NCI-H2081 (cell line): Measurements from ENCODE around the gene HECW1.
A peak's percentile ranks its signal among the peaks of the same experiment; 100 is the strongest.

Source experiments
- DNase-seq, 2 experiments: peaks; one replicate each; lab custom pipeline; 2025; lab: John Stamatoyannopoulos, UW

Gene HECW1

DNA sequence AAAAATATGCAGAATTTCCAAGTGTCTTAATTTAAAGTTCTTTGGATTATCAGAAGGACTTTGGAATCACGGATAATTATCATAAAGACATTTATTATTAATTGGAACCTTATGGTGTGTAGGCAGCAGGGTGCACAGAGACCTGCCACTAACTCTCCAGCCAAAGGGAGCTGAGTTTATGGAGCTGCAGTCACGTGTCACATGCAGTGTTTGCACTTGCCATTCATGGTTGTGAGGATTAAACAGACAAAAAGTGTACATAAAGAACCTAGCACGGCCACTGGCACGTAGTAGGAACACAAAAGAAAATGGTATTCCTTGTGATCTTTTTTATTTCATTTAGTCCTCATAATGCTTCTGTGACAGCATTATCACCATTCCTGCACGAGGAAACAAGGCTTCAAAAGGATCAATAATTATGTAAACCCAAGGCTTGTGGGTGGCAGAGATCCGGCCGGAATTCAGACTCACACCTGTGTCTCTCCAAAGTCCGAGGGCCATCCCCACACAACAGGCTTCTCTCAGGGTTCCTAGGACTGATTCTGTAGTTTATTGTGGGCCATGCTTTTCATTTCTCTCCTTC, 326.5 kb downstream of the HECW1 start:
- no peak for DNase-seq

DNA sequence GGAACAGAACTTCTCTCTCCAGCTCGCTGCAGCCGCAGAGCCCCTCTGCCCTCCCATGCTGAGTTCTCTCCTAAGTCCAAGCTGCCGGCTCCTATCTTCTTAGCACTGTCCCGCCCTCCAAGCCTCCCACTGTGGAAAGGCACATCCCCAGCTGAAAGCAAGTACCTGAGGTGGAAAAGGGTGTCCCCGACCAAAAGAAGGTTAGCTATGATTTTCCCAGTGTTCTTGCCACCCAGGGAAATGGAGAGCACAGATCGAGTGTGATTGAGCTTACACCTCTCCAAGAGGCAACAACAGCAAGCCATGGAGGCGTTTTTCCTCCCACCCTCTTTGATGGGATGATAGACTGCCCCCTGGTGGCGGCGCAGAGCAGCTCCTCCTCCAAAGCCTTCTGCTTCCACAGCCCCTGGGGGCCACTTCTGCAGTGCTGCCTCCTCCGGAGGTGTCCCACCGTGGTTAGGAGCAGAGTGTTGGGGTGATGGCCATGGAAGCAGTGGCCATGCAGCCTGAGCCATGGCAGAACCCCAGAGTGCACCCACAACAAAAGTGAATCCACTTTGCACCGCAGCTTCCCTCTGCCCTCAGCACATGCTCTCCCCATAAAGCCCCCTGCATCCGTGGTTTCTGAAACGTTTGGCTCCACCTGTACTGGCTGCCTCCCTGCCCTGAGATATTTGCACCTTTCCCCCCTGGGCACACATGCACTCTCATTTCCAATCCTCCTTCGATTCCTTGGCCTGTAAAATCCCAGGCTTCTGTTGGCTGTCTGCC, 327.4 kb downstream of the HECW1 start:
- DNase-seq = peak; percentile 7 to 32

DNA sequence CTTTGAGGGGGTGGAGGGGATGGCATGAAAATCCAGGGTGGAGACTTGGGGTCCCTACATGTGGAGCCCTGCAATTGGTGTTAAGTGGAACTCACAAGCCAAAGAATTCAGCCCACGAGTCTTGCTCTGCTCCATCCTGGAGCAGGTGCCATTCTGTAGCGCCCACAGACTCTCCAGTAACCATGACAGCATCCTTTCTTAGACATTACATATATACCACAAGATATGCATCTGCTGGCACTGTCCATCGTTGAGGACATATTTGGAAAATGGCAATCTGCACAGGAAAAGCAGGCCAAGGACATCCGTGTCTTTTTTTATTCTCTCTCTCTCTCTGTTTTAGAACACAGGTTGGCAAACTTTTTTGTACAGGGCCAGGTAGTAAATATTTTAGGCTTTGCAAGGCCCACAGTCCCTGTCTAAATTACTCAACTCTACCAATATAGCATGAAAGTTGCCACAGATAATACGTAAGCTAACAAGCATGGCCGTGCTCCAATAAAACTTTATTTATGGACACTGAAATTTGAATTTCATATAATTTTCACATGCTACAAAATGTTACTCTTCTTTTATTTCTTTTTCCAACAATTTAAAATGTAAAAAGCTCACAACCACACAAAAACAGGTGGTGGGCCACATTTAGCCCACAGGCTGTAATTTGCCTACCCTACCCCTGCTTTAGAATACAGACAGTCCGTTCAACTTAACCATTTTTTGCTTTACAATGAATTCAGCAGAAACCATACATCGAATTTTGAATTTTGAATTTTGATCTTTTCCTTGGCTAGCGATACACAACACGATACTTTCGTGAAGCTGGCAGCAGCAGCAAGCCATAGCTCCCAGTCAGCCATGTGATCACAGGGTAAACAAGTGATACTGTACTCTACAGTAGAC, 329.0 kb downstream of the HECW1 start:
- no peak for DNase-seq

DNA sequence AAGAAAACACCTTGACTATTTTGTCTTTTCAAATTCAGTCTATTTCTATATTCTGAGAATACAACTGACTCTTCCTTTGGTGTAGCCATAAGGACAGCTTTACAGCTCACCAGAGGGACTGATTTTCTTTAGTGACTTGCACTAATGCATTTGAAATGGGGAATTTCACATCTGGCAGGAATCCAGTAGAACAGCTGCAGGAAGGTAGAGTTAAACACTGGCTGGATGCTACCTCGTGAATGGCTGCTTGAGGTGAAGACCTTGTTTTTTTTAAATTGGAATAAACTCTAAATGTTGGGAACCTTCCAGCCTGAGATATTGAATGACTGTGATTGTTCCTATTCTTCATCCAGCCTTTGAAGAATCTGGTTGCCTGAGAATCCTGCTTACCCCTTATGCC, 330.9 kb downstream of the HECW1 start:
- no peak for DNase-seq

DNA sequence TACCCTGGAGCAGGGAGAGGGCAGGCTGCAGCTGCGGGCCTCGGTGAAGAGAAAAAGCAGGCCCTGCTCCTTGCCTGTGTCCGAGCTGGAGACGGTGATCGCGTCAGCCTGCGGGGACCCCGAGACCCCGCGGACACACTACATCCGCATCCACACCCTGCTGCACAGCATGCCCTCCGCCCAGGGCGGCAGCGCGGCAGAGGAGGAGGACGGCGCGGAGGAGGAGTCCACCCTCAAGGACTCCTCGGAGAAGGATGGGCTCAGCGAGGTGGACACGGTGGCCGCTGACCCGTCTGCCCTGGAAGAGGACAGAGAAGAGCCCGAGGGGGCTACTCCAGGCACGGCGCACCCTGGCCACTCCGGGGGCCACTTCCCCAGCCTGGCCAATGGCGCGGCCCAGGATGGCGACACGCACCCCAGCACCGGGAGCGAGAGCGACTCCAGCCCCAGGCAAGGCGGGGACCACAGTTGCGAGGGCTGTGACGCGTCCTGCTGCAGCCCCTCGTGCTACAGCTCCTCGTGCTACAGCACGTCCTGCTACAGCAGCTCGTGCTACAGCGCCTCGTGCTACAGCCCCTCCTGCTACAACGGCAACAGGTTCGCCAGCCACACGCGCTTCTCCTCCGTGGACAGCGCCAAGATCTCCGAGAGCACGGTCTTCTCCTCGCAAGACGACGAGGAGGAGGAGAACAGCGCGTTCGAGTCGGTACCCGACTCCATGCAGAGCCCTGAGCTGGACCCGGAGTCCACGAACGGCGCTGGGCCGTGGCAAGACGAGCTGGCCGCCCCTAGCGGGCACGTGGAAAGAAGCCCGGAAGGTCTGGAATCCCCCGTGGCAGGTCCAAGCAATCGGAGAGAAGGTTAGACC, 332.5 kb downstream of the HECW1 start:
- DNase-seq = no peak

DNA sequence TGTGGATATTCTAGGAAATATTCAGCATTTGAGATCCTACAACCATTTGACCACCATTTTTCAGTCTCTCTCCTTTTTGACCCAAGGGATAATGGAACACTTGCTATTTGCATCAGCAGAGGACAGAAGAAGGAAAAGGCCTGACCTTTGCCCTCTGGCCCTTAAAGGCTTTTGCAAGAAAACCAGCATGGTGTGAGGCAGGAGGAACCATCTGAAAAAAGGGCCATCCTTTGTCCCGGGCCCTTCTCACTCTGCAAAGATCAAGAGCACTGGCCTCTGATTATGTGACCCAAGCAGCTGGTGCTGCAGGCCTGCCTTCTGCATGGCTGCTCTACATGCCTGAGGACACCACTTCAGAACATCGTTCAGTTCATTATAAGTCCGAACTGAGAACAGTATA, 337.1 kb downstream of the HECW1 start:
- no peak for DNase-seq

DNA sequence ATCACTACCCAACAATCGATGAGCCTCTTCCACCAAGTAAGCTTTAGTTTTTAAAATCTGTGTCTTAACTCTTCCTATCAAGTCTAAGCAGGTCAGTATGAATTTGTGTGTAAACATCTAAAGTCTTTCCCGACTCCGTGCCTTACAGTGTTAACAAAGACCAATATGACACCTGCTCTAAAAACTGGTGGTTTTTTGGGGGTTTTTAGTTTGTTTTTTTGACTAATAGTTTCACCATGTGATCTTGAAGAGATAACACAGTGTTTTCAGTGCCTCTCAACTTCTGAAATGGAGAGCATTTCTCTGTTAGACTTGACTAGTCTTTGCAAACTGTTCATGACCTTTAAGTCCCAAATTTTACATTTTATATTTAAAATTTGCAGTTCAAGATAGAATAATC, 338.4 kb downstream of the HECW1 start:
- DNase-seq = no peak

DNA sequence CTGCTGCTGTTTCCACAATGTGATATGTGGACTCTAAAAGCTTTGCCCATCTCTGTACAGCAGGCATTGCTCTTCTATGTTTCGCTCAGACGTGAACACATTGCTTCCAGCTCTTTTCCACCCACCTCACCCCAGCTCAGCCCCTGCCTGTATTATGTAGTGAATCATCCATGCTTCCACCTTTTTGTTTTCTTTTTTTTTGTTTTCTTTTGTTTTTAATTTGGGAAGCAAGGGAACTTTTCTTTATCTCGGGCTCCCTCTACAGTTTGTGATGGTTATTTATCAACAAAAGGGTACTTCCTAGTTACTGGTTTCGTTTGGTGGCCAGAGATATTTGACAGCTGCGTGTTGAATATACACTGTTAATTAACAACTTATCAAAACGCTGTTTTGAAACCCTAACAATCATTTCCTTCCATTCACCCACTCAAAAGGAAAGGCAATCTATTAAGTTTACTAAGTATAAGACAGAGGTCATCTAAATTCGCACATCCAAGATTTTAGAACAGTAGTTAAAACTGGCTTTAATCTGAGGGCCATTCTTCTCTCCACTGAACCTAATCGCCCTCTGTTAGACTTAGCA, 342.6 kb downstream of the HECW1 start:
- DNase-seq = peak in 1 of 2 experiments; percentile 26

DNA sequence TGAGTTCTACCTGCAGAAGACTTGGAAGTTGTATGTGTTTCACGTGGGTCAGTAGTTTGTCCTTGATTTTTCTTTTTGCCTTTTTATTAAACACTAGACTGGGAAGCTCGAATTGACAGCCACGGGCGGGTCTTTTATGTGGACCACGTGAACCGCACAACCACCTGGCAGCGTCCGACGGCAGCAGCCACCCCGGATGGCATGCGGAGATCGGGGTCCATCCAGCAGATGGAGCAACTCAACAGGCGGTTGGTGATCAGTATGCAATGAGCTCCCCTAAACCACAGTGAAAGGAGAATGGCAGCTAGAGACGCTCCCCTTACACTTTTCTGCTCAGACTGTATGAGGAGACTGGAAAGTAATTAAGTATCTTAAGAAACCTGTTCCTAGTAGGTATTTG, 343.8 kb downstream of the HECW1 start:
- peak in 1 of 2 experiments; percentile 10 for DNase-seq

DNA sequence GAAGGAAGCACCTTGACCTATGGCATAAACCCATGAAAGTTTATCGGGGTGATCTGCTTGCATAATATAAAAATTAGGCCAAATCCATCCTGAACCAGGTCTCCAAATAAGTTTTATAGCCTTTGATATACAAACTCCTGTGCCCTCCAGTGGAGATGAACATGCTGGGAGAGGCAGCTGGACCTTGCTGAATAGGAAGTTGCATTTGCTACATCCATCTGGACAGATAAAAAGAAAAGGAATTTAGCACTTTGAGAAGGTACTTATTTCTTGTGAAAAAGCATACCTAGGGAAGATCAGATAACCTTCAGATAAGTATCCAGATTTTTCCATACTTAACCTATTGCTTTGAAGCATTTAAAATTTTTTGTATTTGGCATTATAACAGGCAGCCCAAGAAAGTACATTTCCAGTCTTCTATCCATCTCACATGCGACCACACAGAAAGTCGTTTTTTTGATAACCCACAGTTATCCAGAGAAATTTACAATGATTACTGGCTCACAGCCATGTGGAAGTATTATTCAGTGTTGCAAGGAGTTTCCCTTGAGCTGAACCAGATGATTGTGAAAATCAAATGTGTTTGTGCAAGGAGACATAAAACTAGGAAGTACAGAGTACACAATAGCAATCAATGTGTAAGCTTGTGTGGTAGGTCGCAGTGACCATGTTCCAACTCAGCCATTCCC, 346.0 kb downstream of the HECW1 start:
- no peak for DNase-seq

DNA sequence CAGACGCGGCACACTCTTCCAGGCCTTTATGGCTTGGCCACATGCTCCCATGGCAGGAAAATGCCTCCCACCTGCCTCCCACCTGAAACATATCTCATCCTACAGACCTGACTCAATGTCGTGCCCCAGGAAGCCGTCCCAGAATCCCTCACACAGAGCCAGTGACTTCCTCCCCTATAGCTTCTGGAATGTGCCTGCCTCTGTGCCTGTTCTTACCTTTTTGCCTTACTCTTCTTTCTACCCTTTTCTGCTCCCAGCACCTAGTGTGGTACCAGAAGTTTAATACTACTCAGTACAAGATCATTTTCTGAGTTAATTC, 346.5 kb downstream of the HECW1 start:
- no peak for DNase-seq

DNA sequence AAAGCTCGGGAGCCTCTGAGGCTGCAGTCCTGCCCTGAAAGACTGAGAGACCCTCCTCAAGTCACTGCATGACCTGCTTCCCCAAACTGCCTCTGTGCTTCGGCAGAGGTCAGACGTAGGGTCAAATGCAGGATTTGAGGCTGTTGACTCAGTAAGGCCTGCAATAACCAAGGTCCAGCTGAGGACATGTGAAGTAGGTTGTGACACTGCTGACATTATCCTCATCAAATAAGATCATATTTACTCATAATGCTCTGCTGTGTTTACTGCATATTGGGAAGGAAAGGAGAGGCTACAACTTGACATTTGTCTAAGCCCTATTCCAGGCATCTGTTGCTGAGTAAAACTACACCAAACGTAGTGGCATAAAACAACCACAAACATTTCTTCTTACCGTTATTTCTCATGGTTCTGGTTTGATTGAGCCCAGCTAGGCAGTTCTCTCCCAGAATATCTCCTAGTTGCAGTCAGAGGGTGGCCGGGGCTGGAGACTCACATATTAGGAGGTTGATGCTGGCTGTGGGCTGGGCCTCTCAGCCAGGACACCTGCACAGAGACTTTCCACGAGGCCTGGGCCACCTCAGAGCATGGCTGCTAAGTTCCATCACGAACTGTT, 348.4 kb downstream of the HECW1 start:
- no peak for DNase-seq

DNA sequence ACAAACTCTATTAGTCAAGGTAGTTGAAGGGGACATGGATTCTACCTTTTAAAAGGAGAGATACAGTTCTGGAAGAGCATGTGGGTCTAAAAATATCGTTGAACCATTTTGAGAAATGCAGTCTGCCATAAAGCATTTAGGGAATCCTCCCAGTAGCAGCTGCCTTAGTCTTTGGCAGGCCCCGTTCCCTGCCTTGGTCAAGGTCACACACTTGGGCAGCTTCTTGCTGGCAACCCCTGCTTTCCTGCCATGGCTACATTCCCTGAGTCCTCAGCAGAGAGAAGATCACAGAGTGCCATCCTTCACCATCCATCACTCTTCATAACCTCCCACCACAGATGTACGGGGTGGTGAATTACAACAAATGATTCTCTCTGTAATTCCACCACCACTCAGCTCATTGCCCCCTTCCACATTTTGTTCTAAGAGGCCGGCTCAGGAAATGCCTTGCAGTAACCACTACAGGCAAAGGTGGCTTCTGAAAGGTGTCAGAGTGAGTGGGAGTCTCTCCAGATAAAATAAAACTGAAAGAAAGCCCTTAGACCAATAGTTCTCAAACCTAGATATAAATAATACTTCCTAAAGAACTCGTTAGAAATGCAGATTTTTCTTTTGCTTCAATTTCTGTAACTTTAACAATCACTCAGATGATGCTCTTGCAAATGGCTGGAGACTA, 349.0 kb downstream of the HECW1 start:
- no peak for DNase-seq

DNA sequence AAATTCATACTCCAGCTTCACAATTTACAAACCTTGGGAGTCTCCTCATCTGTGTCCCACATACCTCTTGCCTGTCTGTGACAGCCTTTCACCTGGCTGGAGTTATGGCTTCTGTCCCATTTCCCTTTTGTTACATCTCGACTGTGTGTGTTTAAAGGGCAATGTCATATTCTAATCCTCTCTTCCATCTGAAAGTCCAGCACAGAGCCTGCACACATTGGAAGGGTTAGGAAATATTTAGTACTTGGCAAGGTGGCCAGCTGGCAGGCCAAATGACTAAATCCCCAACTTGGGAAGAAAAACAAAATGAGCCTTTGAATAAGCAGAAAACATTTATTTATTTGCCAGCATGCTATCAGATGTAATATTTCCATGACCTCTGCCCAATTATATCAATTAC, 350.4 kb downstream of the HECW1 start:
- DNase-seq = no peak

DNA sequence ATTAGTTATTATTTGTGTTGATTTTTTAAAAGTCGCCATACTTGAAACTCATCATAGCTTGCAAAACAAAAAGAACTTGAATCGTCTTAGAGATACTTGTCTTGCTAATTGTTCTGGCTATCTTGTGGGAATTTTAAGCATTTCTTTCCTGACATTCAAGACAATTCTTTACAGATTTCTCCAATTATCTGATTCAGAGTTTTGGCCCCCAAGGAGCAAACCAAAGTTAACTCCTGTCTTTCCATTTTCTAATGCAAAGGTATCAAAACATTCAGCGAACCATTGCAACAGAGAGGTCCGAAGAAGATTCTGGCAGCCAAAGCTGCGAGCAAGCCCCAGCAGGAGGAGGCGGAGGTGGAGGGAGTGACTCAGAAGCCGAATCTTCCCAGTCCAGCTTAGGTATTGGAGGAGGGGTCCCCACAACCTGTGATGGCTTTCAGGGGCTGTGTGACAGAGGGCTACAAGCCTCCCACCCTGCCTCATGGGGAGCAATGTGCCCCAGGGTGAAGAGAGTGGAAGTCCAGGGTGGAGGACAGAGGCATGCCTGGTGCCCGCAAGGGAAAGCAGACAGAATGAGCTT, 351.0 kb downstream of the HECW1 start:
- DNase-seq = no peak

DNA sequence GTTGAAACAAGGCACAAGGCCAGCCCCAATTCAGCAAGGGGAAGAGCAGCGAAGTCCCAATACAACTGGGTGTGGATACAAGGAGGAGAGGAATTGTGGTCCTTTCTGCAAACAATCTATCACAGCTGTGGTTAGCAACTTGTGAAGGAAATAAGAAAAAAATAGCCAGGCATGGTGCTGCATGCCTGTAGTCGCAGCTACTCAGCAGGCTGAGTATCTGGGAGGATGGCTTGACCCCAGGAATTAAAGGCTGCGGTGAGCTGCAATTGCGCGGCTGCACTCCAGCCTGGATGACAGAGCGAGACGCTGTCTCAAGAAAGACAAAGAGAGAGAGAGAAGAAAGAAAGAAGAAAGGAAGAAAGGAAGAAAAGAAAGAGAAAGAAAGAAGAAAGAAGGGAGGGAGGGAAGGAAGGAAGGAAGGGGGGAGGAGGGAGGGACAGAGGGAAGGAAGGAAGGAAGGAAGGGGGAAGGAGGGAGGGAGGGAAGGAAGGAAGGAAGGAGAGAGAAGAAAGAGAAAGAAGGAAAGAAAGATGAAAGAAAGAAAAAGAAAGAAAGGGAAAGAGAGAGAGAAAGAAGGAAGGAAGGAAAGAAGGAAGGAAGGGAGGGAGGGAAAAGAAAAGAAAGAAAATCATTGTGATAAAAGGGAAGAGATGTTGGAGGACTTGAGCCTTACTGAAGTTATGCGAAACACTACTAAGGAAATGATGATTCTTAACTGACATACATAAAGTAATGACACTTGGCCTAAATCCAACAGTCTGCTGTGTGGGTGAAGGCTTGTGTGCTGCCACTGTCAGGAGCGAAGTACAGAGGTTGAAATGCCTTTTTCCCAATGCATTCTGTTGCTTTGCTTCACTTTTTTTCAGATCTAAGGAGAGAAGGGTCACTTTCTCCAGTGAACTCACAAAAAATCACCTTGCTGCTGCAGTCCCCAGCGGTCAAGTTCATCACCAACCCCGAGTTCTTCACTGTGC, 353.4 kb downstream of the HECW1 start:
- no peak for DNase-seq

DNA sequence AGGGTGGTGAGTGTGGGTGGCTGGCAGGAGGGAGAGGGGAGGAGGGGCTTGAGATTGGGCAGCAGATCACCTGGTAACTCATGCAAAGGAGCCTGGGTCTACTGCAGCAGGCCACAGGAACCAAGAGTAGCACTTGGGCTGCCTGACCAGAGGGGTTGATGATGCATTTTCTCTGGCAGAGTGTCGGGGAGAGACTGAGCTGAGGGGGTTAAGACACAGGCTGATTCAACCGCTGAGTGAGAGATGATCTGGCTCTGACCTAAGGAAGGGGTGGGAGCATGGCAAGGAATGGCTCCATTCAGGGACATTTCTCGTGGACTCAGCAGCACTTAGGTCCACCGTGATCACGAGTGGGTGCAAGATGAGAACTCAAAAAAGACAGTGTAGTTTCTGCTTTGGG, 355.0 kb downstream of the HECW1 start:
- DNase-seq = no peak

DNA sequence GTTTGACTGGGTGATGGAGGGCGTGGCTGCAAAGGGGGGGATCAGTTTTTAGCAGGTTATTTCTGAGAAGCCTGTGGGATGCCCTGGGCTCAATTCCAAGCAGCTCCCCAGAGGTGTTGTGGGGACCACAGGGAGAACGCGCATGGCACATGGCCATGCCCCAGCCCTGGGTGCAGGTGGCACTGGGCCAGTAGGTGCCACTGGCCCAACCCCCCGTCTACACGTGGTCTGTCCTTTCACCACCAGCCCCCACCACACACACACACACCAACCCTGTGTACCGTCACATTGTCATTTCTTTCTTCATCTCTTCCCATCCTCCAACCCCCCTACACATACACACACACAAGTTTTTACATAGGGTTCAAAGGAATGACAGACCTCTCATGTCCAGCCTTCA, 355.4 kb downstream of the HECW1 start:
- DNase-seq = no peak

DNA sequence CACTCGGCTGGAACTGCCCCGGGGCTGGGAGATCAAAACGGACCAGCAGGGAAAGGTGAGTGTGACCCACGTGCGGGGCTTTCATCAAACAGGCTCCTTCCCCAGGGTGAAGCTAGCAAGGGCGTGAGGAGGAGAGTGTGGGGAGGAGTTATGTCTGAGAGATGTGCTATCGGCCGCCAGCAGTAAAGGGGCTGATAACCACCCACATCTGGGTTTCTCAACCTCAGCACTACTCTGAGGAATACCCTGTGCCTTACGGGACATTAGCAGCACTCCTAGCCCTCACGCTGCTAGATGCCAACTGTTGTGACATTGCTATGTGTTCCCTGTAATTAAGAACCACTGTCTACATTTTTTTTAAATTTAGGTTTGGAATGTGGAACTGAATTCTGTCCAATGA, 356.6 kb downstream of the HECW1 start:
- DNase-seq = no peak
